Measurements from ENCODE around the gene PTPRG. TPM values are rescaled to one million over a fixed set of nuclear protein-coding genes. Genes with fewer than 3 reads are reported as not detected.

Gene PTPRG
- total RNA-seq, 6 experiments from 2014 or later, result 29.4 to 34.7 (median 32.7) TPM

DNA sequence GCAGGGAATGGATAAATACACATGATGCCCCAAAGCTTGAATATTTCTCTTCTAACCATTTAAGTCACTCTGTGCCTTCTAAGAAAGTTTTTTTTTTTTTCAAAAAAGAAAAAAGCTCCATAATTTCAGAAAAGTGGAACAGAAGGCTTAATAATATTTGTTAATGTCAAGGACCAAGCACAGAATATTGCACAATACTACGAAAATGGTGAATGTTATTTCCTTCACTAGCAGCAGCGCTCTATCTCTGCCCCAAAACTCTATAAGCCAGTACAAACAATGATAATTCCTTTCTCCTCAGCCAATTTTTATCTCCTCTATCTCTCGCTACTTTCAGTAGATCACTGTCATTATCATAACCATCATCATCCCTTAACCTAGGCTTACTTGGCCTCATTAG, 739.2 kb downstream of the PTPRG start:
- Mint-ChIP-seq H3K27ac (no peak overlapping the region), H3K4me1 (ENCODE audit: low read depth) (no peaks in the 10 kb centered on the region), H3K9me3 (no peaks in the 10 kb centered on the region), H3K36me3 (ENCODE audit: low read depth) (no peaks in the 10 kb centered on the region; the same call in 1 of the 2 replicates), H3K27me3 (ENCODE audit: insufficient read depth) (no peaks in the 10 kb centered on the region; the same call in 1 of the 2 replicates), H3K4me3 (no peak overlapping the region)
- no peak for TF ChIP-seq CTCF (IDR thresholded peaks at IDR 0.05)
- no peak for DNase-seq

- DNase-seq, result no peak
- Mint-ChIP-seq H3K9me3 (no peaks in the 10 kb centered on the region), H3K27ac (no peak overlapping the region), H3K27me3 (ENCODE audit: insufficient read depth) (peaks cover 2% of the 10 kb centered on the region), H3K4me3 (no peak overlapping the region), H3K36me3 (ENCODE audit: low read depth) (no peaks in the 10 kb centered on the region), H3K4me1 (ENCODE audit: low read depth) (no peaks in the 10 kb centered on the region)
- no peak for TF ChIP-seq CTCF (IDR thresholded peaks at IDR 0.05)
Observed at GRCh38 chr3:62312201-62312600, 750.8 kb downstream of the PTPRG start.

DNA sequence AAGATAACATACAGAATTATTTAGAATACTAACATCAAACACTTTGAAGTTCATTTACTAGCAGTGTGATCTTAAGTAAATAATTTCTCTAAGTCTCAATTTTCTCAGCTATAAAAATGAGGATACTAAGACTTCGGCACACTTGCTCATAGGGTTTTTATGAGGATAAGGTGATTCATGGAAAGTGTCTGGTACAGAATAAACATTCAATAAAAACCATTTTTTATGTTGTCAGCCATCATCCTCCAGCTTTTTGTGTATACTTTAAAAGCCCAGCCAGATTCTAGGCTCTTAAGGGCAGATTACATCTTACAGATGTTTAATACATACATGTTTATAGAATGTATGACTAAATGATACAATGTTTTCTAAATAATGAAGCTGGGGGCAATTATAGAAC, 755.2 kb downstream of the PTPRG start:
- Mint-ChIP-seq H3K27ac (no peak overlapping the region), H3K4me3 (no peak overlapping the region), H3K36me3 (ENCODE audit: low read depth) (peaks cover 7% of the 10 kb centered on the region; the same call in 1 of the 2 replicates), H3K4me1 (ENCODE audit: low read depth) (peaks cover 23% of the 10 kb centered on the region), H3K27me3 (ENCODE audit: insufficient read depth) (peaks cover 6% of the 10 kb centered on the region; the same call in 1 of the 2 replicates), H3K9me3 (peaks cover 7% of the 10 kb centered on the region; the same call in 1 of the 2 replicates)
- no peak for DNase-seq
- TF ChIP-seq CTCF (IDR thresholded peaks at IDR 0.05), result no peak

DNA sequence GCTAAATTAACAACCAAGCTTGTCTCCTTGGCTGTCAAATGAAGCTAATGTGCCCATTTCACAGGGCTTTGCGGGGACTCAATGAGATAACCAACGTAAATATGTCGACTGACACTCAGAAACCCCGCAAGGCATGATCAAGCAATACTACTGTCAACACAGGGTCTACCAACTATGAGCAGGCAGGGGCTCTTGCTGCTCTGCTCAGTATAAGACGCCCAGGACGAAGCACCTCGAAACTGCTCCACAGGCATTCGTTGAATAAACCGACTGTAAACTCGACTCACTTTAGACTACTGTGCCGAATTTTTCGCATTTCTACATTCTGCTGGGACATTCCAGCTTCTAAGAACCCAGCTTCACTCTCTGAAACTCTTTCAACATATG, 757.0 kb downstream of the PTPRG start:
- Mint-ChIP-seq H3K27ac (peak overlapping the region; percentile 82), H3K36me3 (ENCODE audit: low read depth) (peaks cover 7% of the 10 kb centered on the region; the same call in 1 of the 2 replicates), H3K27me3 (ENCODE audit: insufficient read depth) (peaks cover 6% of the 10 kb centered on the region; the same call in 1 of the 2 replicates), H3K4me3 (peak overlapping the region; percentile 94), H3K4me1 (ENCODE audit: low read depth) (peaks cover 23% of the 10 kb centered on the region), H3K9me3 (peaks cover 7% of the 10 kb centered on the region; the same call in 1 of the 2 replicates)
- no peak for TF ChIP-seq CTCF (IDR thresholded peaks at IDR 0.05)
- no peak for DNase-seq

- H3K27me3 Mint-ChIP-seq (ENCODE audit: insufficient read depth), result peaks cover 6% of the 10 kb centered on the region; the same call in 1 of the 2 replicates
- H3K36me3 Mint-ChIP-seq (ENCODE audit: low read depth), result peaks cover 7% of the 10 kb centered on the region; the same call in 1 of the 2 replicates
- peaks cover 23% of the 10 kb centered on the region for H3K4me1 Mint-ChIP-seq (ENCODE audit: low read depth)
- peak overlapping the region; percentile 94 for H3K4me3 Mint-ChIP-seq
- no peak for TF ChIP-seq CTCF (IDR thresholded peaks at IDR 0.05)
- H3K9me3 Mint-ChIP-seq, result peaks cover 7% of the 10 kb centered on the region; the same call in 1 of the 2 replicates
- DNase-seq, result peak; percentile 78
- H3K27ac Mint-ChIP-seq, result peak overlapping the region; percentile 82
Observed at GRCh38 chr3:62318752-62319569, 757.6 kb downstream of the PTPRG start.
